Stimulated activated CD4-positive, alpha-beta T cell treated with anti-CD3 and anti-CD28 coated beads, Interleukin-1b, Interleukin-23, amount 100 ng/mL, for 24 hours (primary cell): ENCODE data around the gene RAB4A.
A peak's percentile ranks its signal among the peaks of the same experiment; 100 is the strongest.

ENCODE experiments used
- DNase-seq, 4 experiments: peaks; one replicate each; pipeline ENCODE4 v3.0.0-alpha.2; 2020; ENCODE audit warnings: low read depth in 4 of 4, low spot score in 1 of 4

RAB4A gene

GRCh38 chr1:229270547-229271447 is at the start of gene RAB4A:
TSS of gene RAB4A (plus strand) at chr1:229271111. CDS start at chr1:229271340, 229 bp downstream.
- peak; percentile 47 to 63 (median 52) for DNase-seq

DNA sequence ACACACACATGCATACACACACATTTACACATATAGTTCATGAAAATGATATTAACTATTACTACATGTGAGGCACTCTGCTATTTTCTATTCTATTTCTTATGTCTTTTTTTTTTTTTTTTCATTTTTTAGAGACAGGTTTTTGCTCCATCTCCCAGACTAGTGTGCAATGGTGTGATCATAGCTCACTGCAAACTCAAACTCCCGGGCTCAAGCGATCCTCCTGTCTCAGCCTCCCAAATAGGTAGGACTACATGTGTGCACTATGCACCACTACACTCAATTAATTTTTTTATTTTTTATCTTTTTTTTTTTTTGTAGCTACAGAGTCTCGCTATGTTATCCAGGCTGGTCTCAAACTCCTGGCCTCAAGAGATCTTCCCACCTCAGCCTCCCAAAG is 48.8 kb upstream of the RAB4A start:
- no peak for DNase-seq

- DNase-seq = no peak
These were observed 47.4 kb upstream of the RAB4A start for GRCh38 chr1:229223498-229223897.

DNA sequence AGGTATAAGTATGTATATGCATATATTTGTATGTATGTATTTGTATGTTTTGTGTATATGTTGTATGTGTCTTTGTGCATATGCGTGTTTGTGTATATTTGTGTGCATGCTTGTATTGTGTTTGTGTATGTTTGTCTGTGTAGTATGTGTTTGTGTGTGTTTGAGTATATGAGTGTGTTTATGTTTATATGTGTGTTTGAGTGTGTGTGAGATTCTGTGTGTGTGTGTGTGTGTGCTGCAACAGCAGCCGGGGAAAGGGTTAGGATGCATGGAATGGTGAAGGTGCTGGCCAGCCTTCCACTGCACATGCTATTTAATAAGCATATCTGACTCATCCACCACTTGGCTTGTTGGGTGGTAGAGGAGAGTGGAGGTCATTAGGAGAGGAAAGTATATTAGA is 46.6 kb upstream of the RAB4A start:
- DNase-seq = no peak

DNA sequence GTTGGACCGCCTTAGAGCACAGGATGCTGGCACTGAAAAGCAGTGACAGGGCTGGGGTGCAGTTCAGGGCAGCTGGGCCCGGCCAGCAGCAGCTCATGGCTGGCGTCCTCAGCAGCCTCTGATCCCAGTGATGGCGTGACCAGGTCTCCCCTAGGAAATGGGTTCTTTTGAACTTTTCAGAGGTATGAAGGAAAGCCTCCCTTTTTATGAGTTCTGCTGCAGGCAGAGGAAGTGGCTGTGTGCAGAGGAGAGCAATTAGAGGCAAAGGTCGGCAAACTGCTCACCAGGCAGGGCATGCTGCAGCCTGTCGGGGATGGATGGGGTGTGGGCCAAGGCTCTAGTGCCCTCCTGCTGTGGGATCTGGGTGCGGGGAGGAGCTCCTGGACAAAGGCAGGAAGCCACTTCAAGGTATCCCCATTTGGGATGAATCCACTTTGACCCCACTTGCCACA is 45.6 kb upstream of the RAB4A start:
- DNase-seq = no peak

DNA sequence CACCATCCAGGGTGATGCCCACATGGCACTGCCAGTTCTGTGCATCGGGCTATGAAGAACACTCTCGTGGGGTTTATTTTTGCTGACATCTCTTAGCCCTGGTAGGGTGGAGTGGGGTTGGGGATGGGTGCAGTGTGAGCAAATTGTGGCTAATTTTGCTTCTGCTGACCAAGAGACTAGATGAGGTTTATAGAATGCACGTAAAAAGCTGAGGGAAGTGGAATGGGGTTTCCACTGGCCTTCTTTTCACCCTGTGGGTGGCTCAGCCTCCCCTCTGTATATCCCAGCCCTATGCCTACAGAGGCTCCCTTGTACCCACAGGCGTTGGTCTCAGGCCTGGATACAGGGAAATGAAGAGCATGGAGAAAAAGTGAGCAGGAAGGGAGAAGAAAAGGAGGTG is 44.1 kb upstream of the RAB4A start:
- DNase-seq = no peak

- peak; percentile 57 to 75 (median 67) for DNase-seq
These were observed 43.5 kb upstream of the RAB4A start for GRCh38 chr1:229227298-229227919.

GRCh38 chr1:229228522-229228921 is 42.4 kb upstream of the RAB4A start:
- DNase-seq = no peak

DNA sequence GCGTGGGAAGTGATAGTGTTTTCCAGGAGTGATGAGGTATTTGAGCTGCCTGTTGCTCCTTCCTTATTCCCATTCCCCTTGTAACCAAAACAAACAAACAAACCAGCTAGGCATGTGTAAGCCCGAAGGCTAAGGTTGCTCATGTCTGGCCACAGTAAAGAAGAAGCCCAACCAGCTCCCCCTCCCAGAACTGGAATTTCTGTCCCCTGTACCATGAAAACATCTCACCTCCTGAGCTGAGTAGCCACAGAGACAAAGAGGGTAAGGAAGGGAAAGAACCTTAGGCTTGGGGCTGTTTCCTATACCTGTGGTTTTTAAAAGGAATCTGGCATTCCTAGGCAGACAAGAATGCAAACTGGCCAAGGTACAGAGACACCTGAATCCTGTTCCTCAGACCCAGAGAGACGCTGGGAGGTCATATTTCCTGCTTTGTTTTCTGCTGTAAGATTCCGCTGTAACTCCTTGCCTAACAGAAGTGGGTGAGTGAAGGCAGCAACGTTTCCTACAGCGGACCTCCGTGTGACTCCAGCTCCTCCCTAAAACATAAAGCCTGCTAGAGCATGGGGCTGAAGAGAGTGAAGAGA is 41.7 kb upstream of the RAB4A start:
- no peak for DNase-seq

DNA sequence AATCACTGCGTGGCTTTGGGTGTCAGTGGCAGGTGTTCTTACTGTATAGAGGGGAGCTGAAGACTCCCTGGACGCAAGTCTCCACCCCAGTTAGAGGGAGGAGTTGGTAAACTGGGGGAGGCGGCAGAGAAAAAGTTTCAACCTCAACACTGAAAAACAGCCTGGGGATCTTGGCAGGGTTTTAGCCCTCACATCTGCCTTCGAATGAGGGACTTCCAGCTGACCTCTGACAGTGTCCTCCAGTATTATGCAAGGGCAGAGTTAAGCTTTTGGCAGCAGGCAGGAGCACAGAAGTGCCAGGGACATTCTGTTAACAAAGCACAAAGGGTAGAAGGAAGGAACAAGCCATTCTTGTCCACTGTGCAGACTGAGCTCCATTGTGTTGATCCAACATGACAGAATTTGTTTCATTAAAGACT is 41.2 kb upstream of the RAB4A start:
- no peak for DNase-seq

- no peak for DNase-seq
These were observed 40.6 kb upstream of the RAB4A start for GRCh38 chr1:229230140-229230892.

DNA sequence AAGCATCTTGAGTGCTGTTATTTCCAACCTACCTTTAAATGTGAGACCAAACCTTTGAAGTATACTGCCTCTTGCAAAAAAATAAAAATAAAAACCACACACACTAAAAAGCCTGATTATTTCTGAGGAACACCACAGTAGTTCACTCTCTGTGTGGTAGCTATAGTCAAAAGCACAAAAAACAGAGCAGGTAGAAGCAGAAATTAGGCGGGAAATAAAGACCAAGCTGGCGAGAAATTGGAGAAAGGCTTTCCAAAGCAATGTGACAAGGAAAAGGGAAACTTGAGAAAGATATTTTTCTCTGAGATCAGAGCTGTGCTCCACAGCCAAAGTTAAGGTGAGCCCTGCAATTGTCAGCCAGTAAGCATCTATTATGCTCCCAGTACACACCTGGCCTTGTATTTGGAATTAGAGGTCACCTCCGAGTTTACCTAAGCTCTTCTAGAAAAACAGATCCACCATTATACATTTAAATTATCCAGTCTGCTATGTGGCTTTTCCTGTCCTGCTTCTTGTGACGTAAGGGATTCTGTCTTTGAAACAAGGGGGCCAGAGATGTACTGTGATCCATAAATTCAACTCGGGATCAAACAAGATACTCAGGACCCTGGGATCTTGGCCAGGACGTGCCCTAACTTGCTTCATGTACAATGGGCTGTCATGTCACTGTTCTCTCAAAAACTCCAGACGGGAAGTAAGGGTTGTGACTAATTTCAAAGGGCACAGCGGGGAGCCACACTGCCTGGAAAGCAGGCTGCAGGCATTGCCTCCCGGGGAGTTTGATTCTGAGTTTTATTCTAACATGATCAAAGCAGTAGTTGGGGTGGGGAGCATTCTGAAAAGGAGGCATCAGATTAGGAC is 39.8 kb upstream of the RAB4A start:
- DNase-seq = no peak

DNA sequence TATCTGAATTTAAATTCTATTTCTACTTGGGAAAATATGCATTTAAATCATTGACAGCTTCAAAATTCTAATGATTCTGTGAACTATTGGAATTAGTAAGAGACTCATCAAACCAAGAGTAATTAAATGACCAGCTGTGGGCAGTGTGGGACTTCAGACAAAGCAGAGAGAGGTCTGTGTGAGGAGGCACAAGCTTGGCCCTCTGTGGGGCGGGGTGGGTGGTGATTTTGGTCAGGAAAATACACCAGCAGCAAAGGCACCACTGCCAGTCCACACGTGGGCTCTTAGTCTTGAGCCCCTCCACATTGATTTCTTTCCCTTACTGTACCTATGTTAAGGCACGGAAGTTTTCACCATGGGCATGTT is 39.2 kb upstream of the RAB4A start:
- DNase-seq = no peak

GRCh38 chr1:229234870-229235472 is 35.9 kb upstream of the RAB4A start:
- no peak for DNase-seq

DNA sequence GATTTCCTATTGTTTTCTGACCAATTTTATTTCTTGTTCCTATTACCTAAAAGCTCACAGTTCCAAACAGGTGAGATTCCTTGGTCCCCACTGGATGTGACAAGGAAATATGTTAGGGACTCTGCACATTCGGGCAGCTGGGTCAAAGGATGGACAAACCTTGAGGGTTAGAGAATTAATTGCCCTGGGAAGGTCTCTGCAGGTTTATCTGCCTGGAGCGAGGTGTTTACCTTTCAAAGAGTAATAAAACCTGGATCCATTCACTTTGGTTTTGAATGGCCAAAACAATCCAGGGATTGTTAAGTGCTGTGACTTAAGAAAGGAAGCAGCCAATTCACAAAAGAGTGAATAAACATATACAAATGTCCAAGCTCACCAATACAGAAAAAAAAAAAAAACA is 33.6 kb upstream of the RAB4A start:
- DNase-seq = no peak

GRCh38 chr1:229238231-229238630 is 32.7 kb upstream of the RAB4A start:
- no peak for DNase-seq

DNA sequence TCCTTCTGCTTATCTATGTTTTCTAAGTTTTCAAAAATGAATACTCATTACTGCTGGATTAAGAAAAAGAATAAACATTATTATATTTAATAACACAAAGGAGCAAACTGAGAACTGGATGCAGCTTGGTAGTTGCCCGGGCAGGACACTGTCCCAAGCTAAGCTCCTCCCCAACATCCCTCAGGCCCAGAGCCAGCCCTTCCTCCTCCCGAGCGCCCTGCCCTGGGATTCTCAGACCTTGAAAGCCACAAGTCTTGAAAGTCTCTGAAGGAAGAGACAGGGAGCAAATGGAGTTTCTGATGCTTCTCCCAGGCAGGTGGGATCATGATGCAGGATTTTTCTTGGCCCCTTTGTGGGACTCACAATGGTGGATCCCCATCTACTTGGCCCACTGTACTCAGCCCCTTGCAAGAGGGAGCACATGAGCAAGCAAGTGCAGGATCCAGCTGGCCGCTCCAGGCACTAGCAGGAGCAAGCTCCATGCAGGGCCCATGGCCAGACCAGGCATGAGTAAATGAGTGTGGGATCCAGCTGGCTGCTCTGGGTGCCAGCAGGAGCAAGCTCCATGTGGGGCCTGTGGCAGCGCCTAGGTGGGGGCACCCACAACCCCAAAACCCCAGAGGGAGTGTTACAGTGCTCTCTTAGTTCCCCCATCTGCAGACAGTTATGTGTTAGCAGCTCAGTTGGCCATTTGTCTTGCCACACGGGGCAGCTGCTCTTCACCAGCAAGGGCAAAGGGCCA is 32.1 kb upstream of the RAB4A start:
- no peak for DNase-seq

- no peak for DNase-seq
These were observed 30.4 kb upstream of the RAB4A start for GRCh38 chr1:229240532-229240931.

GRCh38 chr1:229241390-229241789 is 29.5 kb upstream of the RAB4A start:
- no peak for DNase-seq
